ENCODE measurements around the gene RBP2.

Gene RBP2

GRCh38 chr3:139476348-139476747, at the start of gene RBP2:
TSS of gene RBP2 (minus strand) at chr3:139476516. CDS start at chr3:139476459, 57 bp downstream.
- no peak within 1 kb of the TSS for H3K4me3 ChIP-seq (ENCODE audit: low read depth, low read length)
- no peak for TF ChIP-seq CTCF (IDR thresholded peaks at IDR 0.05; ENCODE audit: insufficient read depth, low read depth, low read length, missing control alignments)
- DNase-seq (ENCODE audit: low read depth), result no peak

GRCh38 chr3:139524841-139525636, 48.7 kb upstream of the RBP2 start:
- no peak for DNase-seq (ENCODE audit: low read depth)
- no peak for TF ChIP-seq CTCF (IDR thresholded peaks at IDR 0.05; ENCODE audit: insufficient read depth, low read depth, low read length, missing control alignments)

GRCh38 chr3:139523718-139524117, 47.4 kb upstream of the RBP2 start:
- TF ChIP-seq CTCF (IDR thresholded peaks at IDR 0.05; ENCODE audit: insufficient read depth, low read depth, low read length, missing control alignments), result no peak
- no peak overlapping the region for H3K4me3 ChIP-seq (ENCODE audit: low read depth, low read length)
- no peak for DNase-seq (ENCODE audit: low read depth)

More at GRCh38 chr3:139524841-139525636, 48.7 kb upstream of the RBP2 start:
- H3K4me3 ChIP-seq (ENCODE audit: low read depth, low read length), result no peak overlapping the region

- H3K4me3 ChIP-seq (ENCODE audit: low read depth, low read length), result no peak overlapping the region
- TF ChIP-seq CTCF (IDR thresholded peaks at IDR 0.05; ENCODE audit: insufficient read depth, low read depth, low read length, missing control alignments), result no peak
- no peak for DNase-seq (ENCODE audit: low read depth)
These were observed 46.9 kb upstream of the RBP2 start for GRCh38 chr3:139523166-139523565.

- no peak for DNase-seq (ENCODE audit: low read depth)
- H3K4me3 ChIP-seq (ENCODE audit: low read depth, low read length), result no peak overlapping the region
- no peak for TF ChIP-seq CTCF (IDR thresholded peaks at IDR 0.05; ENCODE audit: insufficient read depth, low read depth, low read length, missing control alignments)
These were observed 46.1 kb upstream of the RBP2 start for GRCh38 chr3:139522421-139522820.

GRCh38 chr3:139521816-139522215, 45.5 kb upstream of the RBP2 start:
- DNase-seq (ENCODE audit: low read depth), result no peak
- H3K4me3 ChIP-seq (ENCODE audit: low read depth, low read length), result no peak overlapping the region
- TF ChIP-seq CTCF (IDR thresholded peaks at IDR 0.05; ENCODE audit: insufficient read depth, low read depth, low read length, missing control alignments), result no peak

GRCh38 chr3:139521144-139521543, 44.8 kb upstream of the RBP2 start:
- no peak overlapping the region for H3K4me3 ChIP-seq (ENCODE audit: low read depth, low read length)
- no peak for DNase-seq (ENCODE audit: low read depth)
- TF ChIP-seq CTCF (IDR thresholded peaks at IDR 0.05; ENCODE audit: insufficient read depth, low read depth, low read length, missing control alignments), result no peak
